Endothelial cell of umbilical vein (primary cell): ENCODE data around the gene CSNK2A3. TPM values are rescaled to one million over a fixed set of nuclear protein-coding genes. Genes with fewer than 3 reads are reported as not detected.

ENCODE experiments used
- BruUV-seq: library from RNA; stranded (reverse); fragments of 400-500 nt; replicated peaks from 2 replicates; lab custom pipeline; 2021; lab: Mats Ljungman, UMichigan
- CTCF ChIA-PET: fragments of 300-600, 350-600 bp; sonication (Branson Sonifier 250); formaldehyde crosslinking; loops from one replicate; lab custom pipeline; 2021; ENCODE audit warnings: antibody characterized with exemption, inconsistent platforms; lab: Charles Lee
- POLR2A ChIA-PET: fragments of 300-600, 350-600 bp; sonication (Branson Sonifier 250); formaldehyde crosslinking; loops from one replicate; lab custom pipeline; 2021; ENCODE audit warnings: antibody characterized with exemption, inconsistent platforms; lab: Charles Lee
- DNase-seq: peaks from one replicate; pipeline ENCODE4 v3.0.0-alpha.2; 2011; ENCODE audit warnings: low read depth, low spot score
- FAIRE-seq: peaks from 2 replicates; lab custom pipeline; 2011; peaks lifted over from hg19 to GRCh38; lab: Jason Lieb, UNC
- H2AFZ ChIP-seq: 2 replicates; pipeline ENCODE4 v1.6.0; 2012; ENCODE audit warnings: low read depth, low read length, control low read depth, inconsistent platforms
- H3K27ac ChIP-seq: 2 replicates; pipeline ENCODE4 v1.5.1; 2011; ENCODE audit warnings: low read depth, mild to moderate bottlenecking, control low read depth, low read length, moderate library complexity; ENCODE audit not compliant: insufficient read depth
- H3K27me3 ChIP-seq, 2 experiments: 2 replicates each; pipeline versions ENCODE4 v1.6.0 to v1.6.1; 2011; ENCODE audit warnings: low read length in 2 of 2, mixed read lengths in 1 of 2; ENCODE audit not compliant: control insufficient read depth in 2 of 2, insufficient read depth in 2 of 2
- H3K36me3 ChIP-seq, 2 experiments: 2 replicates in 1 of 2; 3 replicates in 1 of 2; pipeline ENCODE4 v1.5.1; 2011; ENCODE audit warnings: low read length in 2 of 2, mild to moderate bottlenecking in 1 of 2, moderate library complexity in 1 of 2; ENCODE audit not compliant: control insufficient read depth in 2 of 2, insufficient read depth in 2 of 2; ENCODE audit errors: extremely low read depth in 1 of 2
- H3K4me1 ChIP-seq: 3 replicates; pipeline ENCODE4 v1.5.1; 2011; ENCODE audit warnings: mild to moderate bottlenecking, low read length; ENCODE audit not compliant: control insufficient read depth, insufficient read depth; ENCODE audit errors: extremely low read depth
- H3K4me2 ChIP-seq: 2 replicates; pipeline ENCODE4 v1.6.1; 2011; ENCODE audit warnings: low read length, control low read depth, mixed read lengths; ENCODE audit not compliant: insufficient read depth
- H3K4me3 ChIP-seq, 3 experiments: fragments of 200-600 bp in 1 of 3; sonication (generic), shearing (Covaris generic) in 1 of 3; replicated peaks in 1 of 3; 2 replicates each; pipeline ENCODE4 v1.5.1; 2011 to 2016; ENCODE audit warnings: control low read depth in 3 of 3, low read length in 3 of 3, mild to moderate bottlenecking in 2 of 3, inconsistent platforms in 1 of 3, low read depth in 1 of 3, moderate library complexity in 1 of 3; ENCODE audit not compliant: insufficient read depth in 1 of 3
- H3K79me2 ChIP-seq: 2 replicates; pipeline ENCODE4 v1.6.0; 2012; ENCODE audit warnings: low read length, inconsistent platforms; ENCODE audit not compliant: control insufficient read depth, insufficient read depth
- H3K9ac ChIP-seq: replicated peaks from 2 replicates; pipeline ENCODE3; 2011; ENCODE audit warnings: low read length, control low read depth; ENCODE audit not compliant: insufficient read depth; ENCODE audit errors: extremely low read depth
- H3K9me1 ChIP-seq: replicated peaks from 3 replicates; pipeline ENCODE4 v1.6.0; 2011; ENCODE audit warnings: mild to moderate bottlenecking, low read length; ENCODE audit not compliant: control insufficient read depth, insufficient read depth; ENCODE audit errors: extremely low read depth
- H3K9me3 ChIP-seq: replicated peaks from 2 replicates; pipeline ENCODE4 v1.5.1; 2012; ENCODE audit warnings: low read length, inconsistent platforms; ENCODE audit not compliant: control insufficient read depth, insufficient read depth
- H4K20me1 ChIP-seq: replicated peaks from 2 replicates; pipeline ENCODE3; 2011; ENCODE audit warnings: mild to moderate bottlenecking, low read length; ENCODE audit not compliant: control insufficient read depth, insufficient read depth; ENCODE audit errors: extremely low read depth
- EZH2 ChIP-seq: IDR thresholded peaks from 2 replicates; pipeline ENCODE4 v1.6.1; 2012; ENCODE audit warnings: borderline replicate concordance, low read depth, mild to moderate bottlenecking, moderate library complexity, low read length, inconsistent platforms; ENCODE audit not compliant: severe bottlenecking
- JUN ChIP-seq: IDR thresholded peaks from 2 replicates; pipeline ENCODE4 v1.6.1; 2011; ENCODE audit warnings: borderline replicate concordance, low read depth; ENCODE audit not compliant: insufficient read length, insufficient read depth
- POLR2A ChIP-seq: IDR thresholded peaks from 2 replicates; pipeline ENCODE4 v1.6.1; 2012; ENCODE audit warnings: low read depth, mild to moderate bottlenecking, control low read depth, low read length
- dilution Hi-C: fragments of 300-500 bp; cut with MboI; formaldehyde crosslinking; loops from one replicate; pipeline ENCODE4 v1.15.0; 2019; ENCODE audit warnings: low sequenced_read_pairs; ENCODE audit not compliant: extremely low pct_ligation_motif_present
- intact Hi-C: fragments of 100-400 bp; cut with micrococcal nuclease; formaldehyde crosslinking; loops from one replicate; pipeline ENCODE4 v1.10.0; 2022
- polyA plus RNA-seq, 4 experiments: library from polyadenylated mRNA; depleted of rRNA in 3 of 4; stranded (reverse) in 3 of 4; unstranded in 1 of 4; fragments of >200 nt; gene quantifications; 2 replicates each; pipeline versions ENCODE4 v1.2.1 to v1.2.3, GENCODE V29; 2011 to 2012; ENCODE audit warnings: missing spikeins in 1 of 4
- total RNA-seq: library from RNA; stranded (reverse); gene quantifications from 2 replicates; pipeline ENCODE4 v1.2.3, GENCODE V29; 2021
- TF ChIP-seq, protein P1 (sequence below), 2 donors: IDR thresholded peaks; 1 replicate in 1 of 2; 2 replicates in 1 of 2; pipeline ENCODE4 v1.5.1; 2011; ENCODE audit warnings: low read length in 2 of 2, mild to moderate bottlenecking in 2 of 2, moderate library complexity in 2 of 2, control low read depth in 1 of 2, inconsistent platforms in 1 of 2, low read depth in 1 of 2; ENCODE audit not compliant: insufficient read depth in 1 of 2; ENCODE audit errors: extremely low read depth in 1 of 2

The CSNK2A3 gene
- total and polyA plus RNA-seq, 2 donors (not counting 3 experiments of a cell fraction or from before 2014, with no cell fraction given), result 0.41 TPM; not detected in 1

DNA sequence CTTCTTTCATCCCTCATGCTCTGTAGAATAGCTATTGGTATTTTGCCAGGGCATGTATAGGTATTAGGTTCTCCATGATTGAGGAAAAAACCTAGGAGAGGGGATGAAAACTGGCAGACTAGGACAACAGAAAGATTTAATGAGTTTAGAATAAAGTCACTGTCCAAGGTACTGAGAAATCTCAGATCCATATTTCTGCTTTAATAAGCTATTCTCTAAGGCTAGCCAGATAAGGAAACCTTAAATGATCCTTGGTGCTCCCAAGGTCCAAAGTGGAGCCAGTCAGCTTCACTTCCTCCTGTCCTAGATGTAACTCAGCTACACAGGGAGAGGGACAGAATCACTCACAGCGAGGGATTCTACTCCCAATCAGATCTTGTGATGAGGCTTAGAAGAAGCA lies 13.7 kb upstream of the CSNK2A3 start:
- CTCF ChIA-PET, result interaction anchor here (0.6 to 1.1 kb wide), 2 partner anchors 9 to 25 kb away, joined by 3 read pairs; no protein-coding TSS in a partner anchor
- H3K4me3 ChIP-seq, result no peak overlapping the region
- POLR2A ChIA-PET, result no interaction called here
- no peak for TF ChIP-seq JUN
- no peaks in the 10 kb centered on the region for H3K36me3 ChIP-seq
- H3K79me2 ChIP-seq, result no peaks in the 10 kb centered on the region
- H3K4me1 ChIP-seq, result no peaks in the 10 kb centered on the region
- H3K9me3 ChIP-seq, result no peaks in the 10 kb centered on the region
- dilution Hi-C loops, result no loop called here
- no peak overlapping the region for H3K9ac ChIP-seq
- intact Hi-C loops, result no loop called here
- H4K20me1 ChIP-seq, result peaks cover 2% of the 10 kb centered on the region
- no peaks in the 10 kb centered on the region for H3K27me3 ChIP-seq
- no peak overlapping the region for H2AFZ ChIP-seq
- FAIRE-seq (no peak), DNase-seq (peak; percentile 3)
- BruUV-seq, result no TSS peak
- H3K9me1 ChIP-seq, result no peaks in the 10 kb centered on the region
- no peak overlapping the region for H3K4me2 ChIP-seq
- H3K27ac ChIP-seq, result no peak overlapping the region

DNA sequence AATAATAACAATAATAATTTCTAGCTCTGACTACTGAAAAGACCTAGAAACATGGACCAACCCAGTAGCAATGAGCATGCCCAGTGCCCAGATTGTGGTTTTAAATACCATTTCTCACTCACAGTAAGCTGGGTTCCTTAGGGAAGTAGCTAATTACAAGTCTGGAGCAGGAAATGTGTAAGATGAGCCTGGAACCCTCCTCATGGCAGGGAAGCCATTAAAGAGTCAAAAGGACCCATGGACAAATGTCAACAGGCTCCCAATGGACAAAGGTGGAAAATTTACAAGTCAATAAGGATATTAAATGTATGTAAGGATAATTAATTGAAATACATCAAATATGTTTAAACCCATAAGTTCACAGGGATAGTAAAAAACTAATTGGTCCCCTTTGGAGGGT lies 10.6 kb upstream of the CSNK2A3 start:
- BruUV-seq, result no TSS peak
- ChIA-PET CTCF (no interaction called here), POLR2A (no interaction called here)
- H3K4me3 ChIP-seq, result no peak overlapping the region
- no peaks in the 10 kb centered on the region for H3K9me3 ChIP-seq
- H3K9me1 ChIP-seq, result no peaks in the 10 kb centered on the region
- H4K20me1 ChIP-seq, result peaks cover 2% of the 10 kb centered on the region
- TF ChIP-seq, protein P1, sequence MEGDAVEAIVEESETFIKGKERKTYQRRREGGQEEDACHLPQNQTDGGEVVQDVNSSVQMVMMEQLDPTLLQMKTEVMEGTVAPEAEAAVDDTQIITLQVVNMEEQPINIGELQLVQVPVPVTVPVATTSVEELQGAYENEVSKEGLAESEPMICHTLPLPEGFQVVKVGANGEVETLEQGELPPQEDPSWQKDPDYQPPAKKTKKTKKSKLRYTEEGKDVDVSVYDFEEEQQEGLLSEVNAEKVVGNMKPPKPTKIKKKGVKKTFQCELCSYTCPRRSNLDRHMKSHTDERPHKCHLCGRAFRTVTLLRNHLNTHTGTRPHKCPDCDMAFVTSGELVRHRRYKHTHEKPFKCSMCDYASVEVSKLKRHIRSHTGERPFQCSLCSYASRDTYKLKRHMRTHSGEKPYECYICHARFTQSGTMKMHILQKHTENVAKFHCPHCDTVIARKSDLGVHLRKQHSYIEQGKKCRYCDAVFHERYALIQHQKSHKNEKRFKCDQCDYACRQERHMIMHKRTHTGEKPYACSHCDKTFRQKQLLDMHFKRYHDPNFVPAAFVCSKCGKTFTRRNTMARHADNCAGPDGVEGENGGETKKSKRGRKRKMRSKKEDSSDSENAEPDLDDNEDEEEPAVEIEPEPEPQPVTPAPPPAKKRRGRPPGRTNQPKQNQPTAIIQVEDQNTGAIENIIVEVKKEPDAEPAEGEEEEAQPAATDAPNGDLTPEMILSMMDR (IDR thresholded peaks at IDR 0.05; ENCODE audit: extremely low read depth in 1 of 2, insufficient read depth in 1 of 2, low read depth in 1 of 2, low read length in 2 of 2), result no peak
- TF ChIP-seq POLR2A (no peak), EZH2 (no peak)
- DNase-seq, result no peak
- dilution Hi-C loops (no loop called here), intact Hi-C loops (no loop called here)
- no peaks in the 10 kb centered on the region for H3K4me1 ChIP-seq
- H3K36me3 ChIP-seq, result no peaks in the 10 kb centered on the region
- FAIRE-seq, result no peak
- no peak overlapping the region for H3K27ac ChIP-seq
- no peak overlapping the region for H3K4me2 ChIP-seq
- no peaks in the 10 kb centered on the region for H3K27me3 ChIP-seq
- no peak overlapping the region for H3K9ac ChIP-seq
- no peak overlapping the region for H2AFZ ChIP-seq
- H3K79me2 ChIP-seq, result no peaks in the 10 kb centered on the region
